Measurements from ENCODE around the gene EIF3F.
A peak's percentile ranks its signal among the peaks of the same experiment; 100 is the strongest.
"Not testable (repeated sequence)": the region's sequence is repeated elsewhere in the genome, so short reads cannot be mapped to it uniquely, and the experiment has no call there.

EIF3F gene, protein sequence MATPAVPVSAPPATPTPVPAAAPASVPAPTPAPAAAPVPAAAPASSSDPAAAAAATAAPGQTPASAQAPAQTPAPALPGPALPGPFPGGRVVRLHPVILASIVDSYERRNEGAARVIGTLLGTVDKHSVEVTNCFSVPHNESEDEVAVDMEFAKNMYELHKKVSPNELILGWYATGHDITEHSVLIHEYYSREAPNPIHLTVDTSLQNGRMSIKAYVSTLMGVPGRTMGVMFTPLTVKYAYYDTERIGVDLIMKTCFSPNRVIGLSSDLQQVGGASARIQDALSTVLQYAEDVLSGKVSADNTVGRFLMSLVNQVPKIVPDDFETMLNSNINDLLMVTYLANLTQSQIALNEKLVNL

GRCh38 chr11:7986768-7987559 is at the start of gene EIF3F:
EIF3F (plus strand) TSS chr11:7987337; CDS start chr11:7987353, 16 bp downstream.
- peak; percentile 99 for DNase-seq

DNA sequence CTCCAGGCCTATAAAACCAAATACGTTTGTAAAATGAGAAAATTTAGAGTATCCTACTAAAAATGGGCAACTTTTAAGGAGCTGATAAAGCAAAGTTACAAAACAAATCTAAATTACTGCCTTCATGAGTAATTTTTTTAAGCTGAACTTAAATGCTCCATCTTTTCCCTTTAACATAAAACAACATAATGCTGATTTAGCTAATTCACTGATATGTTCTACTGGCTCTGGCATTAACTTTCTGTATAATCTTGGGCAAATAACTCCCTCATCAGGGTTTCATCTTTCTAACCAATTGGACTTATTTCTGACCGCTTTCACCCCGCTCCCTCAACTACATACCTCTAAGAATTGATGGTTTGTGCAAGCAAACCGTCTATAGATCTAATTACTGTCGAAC is 46.0 kb upstream of the EIF3F start:
- no peak for DNase-seq

DNA sequence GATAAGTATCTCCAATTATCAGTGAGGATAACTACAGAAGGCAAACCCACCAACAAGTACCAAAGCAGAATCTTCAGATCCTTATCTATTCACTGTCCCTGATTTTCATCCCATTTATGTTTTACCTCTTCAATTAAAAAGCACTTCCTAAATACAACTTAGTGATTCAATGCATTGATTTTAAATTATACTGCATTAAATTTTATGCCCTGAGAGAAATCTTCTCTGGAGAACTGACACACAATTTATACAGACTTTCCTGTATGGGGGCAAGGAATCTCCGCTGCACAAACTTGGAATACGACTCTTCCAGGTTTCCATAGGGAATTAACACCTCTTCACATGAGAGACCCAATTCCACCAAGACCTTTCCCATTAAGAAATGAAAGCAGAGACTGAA is 45.5 kb upstream of the EIF3F start, which contains the start of gene OR10A3:
Gene OR10A3, minus strand, starts transcription at position 101 of the 400 bp plus-strand sequence. CDS start 2,188 bp downstream, outside the sequence.
- no peak for DNase-seq

- no peak for DNase-seq
Observed at GRCh38 chr11:7944123-7944522, 43.0 kb upstream of the EIF3F start.

GRCh38 chr11:7949934-7950333 is 37.2 kb upstream of the EIF3F start:
- no peak for DNase-seq

- no peak for DNase-seq
Observed at GRCh38 chr11:7955191-7955590, 31.9 kb upstream of the EIF3F start.

- no peak for DNase-seq
Observed at GRCh38 chr11:7964261-7964660, 22.9 kb upstream of the EIF3F start.

DNA sequence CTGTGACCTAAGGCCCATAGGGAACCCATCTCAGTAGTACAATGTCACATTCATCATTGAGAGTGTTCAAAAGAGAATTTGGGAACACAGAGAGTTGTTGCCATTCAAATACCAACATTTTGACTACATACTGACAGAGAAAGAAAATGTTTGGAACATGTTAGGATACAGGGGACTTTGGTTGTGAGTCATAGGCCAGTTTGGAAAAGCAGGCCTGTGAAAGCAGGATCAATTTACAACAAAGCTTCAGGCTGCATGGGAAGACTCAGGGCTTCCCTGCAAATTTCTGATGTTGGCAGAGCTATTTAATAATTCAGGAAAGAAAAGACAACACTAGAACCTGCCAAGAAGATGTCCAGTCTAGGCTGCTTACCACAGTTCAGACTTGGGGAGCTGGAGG is 22.3 kb upstream of the EIF3F start:
- DNase-seq, result no peak

DNA sequence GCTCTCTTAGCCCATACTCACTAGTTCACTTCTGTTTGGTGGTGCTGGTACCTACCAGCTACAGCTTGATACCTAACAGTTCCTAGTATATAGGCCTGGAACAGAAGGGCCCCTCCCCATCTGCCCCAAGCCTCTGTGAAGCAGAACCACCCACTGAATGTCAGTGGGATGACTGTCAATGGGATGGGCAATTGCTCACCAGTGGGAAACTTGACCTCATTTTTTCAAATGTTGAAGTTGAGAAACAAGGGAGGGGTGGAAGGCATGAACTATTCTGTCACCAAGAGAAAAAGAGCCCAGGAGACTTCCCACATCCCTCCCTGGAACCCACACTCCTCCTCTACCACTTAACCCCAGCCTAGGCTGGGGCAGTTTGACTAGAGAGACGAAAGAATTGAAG is 21.8 kb upstream of the EIF3F start, which contains the start of gene NLRP10:
Gene NLRP10, minus strand, starts transcription at position 62 of the 400 bp plus-strand sequence. CDS start 1,952 bp downstream, outside the sequence.
- DNase-seq, result no peak

DNA sequence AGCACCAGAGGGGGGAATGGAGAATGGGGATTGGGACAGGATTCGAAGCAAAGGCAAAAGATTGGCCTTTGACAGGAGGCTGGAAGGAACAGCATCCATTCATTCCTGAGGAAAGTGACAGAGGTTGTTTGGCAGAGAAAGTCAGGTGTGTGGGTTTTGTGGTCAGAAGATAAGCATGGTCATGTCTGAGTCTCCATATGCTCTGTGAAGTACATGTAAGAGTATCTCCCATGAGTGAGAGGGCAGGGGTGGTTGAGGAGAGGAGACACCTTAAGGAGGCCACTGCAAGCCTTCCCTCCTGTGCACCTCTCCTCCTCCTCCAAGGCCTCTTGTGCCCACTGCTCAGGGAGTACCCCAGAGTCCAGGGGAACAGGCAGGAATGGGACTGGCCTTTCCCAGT is 20.0 kb upstream of the EIF3F start:
- no peak for DNase-seq

- DNase-seq, result no peak
Observed at GRCh38 chr11:7967826-7968225, 19.3 kb upstream of the EIF3F start.

GRCh38 chr11:7968686-7969085 is 18.5 kb upstream of the EIF3F start:
- DNase-seq, result no peak

DNA sequence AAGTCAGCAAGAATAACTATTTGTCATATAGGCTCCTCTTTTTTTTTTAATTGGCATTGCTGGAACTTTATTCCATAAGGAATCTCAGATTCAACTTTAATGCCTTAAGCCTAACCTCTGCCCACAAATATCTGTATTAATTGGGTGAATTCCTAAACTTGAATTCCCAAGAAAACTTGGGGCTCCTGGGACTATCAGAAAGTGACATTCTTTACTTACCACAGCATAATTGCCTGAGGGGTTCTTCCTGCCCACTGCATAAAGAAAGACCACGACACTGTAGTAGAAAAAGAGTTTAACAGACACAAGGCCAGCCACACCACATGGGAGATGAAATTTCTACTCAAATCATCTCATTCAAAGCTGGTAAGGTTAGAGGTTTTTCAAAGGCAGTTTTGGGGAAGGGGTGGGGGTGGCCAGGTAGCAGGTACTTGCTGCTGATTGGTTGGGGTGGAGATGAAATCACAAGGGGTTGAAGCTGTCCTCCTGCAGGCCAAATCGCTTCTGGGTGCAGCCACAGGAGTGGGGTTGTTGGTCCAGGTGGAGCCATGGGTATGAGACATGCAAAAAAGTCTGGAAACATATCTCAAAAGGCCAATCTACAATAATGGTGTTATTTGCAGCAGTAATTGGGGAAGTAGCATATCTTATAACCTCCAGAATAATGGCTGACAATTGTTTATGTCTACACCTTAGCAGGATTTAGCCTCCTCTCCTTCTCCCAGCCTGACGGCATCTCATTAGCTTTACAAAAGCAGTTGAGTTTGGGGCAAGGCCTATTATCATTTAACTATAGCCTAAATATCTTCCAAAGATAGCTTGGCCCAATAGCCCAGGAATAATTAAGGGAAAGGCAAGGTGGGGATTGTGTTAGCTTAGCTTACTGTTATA is 17.1 kb upstream of the EIF3F start:
- no peak for DNase-seq

DNA sequence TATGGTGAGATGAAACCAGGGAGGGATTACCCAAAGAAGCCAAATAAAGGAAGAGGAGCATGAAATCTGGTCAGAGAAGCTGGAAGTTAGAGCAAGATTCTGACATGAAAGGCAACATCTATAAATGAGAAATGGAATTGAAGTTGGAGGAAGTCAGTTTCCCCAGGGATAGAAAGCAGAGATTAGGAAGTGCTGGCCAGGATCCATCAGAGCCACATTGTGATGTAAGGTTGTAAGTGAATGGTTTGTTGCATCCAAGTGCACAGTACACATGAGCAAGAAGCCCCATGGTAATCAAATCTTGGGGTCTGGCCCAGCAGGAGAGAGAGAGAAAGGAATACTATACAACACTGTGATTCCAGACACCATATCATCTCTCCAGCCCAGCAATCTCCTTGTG is 15.3 kb upstream of the EIF3F start:
- no peak for DNase-seq

GRCh38 chr11:7973011-7973410 is 14.1 kb upstream of the EIF3F start:
- no peak for DNase-seq

DNA sequence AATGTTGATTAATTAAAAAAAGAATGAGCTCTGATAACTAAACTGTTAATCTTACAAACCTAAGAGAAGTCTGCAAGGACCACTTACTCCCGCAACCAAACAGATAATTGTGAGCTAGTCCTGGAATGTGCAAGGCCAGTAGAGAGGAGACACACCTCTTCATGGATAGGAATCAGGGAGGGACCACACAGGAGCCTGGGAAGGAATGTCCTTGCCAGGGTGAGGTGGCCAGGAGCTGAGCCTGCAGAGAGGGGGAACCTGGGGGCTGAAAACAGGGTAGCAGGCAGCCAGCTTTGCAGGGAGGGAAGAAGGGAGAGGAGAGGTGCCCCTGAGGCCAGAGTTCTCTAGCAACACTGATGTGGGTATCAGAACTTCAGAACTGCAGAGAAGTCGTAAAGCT is 12.5 kb upstream of the EIF3F start:
- DNase-seq, result no peak

DNA sequence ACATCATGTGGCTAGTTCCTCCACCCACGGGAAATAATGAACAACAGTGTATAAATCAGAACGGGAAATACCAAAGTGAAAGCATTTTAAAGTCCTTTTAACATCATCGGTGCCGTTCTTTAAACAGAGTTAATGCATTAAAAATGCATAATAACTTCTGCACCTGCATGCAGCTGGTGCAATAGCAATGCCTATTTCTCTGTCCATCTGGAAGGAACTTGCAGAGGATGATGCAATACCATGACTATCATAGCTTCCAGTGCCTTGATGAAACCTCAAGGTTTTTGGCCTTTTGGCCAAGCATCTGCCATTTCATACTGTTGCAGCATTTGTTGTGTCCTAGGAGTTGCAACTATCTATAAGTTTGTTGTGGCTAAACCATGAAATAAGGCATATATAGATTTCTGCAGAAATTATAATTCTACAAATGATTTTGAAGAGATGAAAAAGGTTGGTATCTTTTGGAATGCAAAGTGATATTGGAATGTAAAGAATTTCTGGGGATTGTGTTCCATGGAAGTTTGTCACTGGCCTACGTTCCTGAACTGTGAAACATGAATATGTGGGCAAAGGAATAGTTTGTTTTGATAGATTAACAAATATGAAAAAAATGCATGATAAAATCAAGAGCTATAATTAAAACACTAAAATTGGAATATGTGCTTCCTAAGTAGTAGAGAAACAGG is 9.8 kb upstream of the EIF3F start:
- no peak for DNase-seq

GRCh38 chr11:7981619-7982157 is 5.4 kb upstream of the EIF3F start:
- DNase-seq, result no peak

- DNase-seq, result no peak
Observed at GRCh38 chr11:7982582-7983119, 4.5 kb upstream of the EIF3F start.

- no peak for DNase-seq
Observed at GRCh38 chr11:7983832-7984590, 3.1 kb upstream of the EIF3F start.

GRCh38 chr11:7987560-7987883 is 385 bp downstream of the EIF3F start:
- DNase-seq, result not testable (repeated sequence)

All from COR-L47 (cell line).